ENCODE data around the gene SPATA6.
A peak's percentile ranks its signal among the peaks of the same experiment; 100 is the strongest.
"Not testable (repeated sequence)": the region's sequence is repeated elsewhere in the genome, so short reads cannot be mapped to it uniquely, and the experiment has no call there.

Gene SPATA6

GRCh38 chr1:48309564-48310082 is 162.4 kb downstream of the SPATA6 start:
- Histone ChIP-seq H3K4me2 (no peak overlapping the region), H3K36me3 (0 out of 2 replicates have a peak, but pooled peaks cover 7% of the 10 kb centered on the region), H3K4me3 (no peak overlapping the region), H3K9ac (no peak overlapping the region), H3K9me3 (peaks cover 16% of the 10 kb centered on the region), H3K4me1 (no peaks in the 10 kb centered on the region), H3K27ac (no peak overlapping the region), H4K20me1 (no peaks in the 10 kb centered on the region), H3K27me3 (no peaks in the 10 kb centered on the region)
- no peak for TF ChIP-seq Cebpa-rat (IDR thresholded peaks at IDR 0.05)

- H3K27ac ChIP-seq = no peak overlapping the region
- TF ChIP-seq Cebpa-rat (IDR thresholded peaks at IDR 0.05) = no peak
- H3K4me1 ChIP-seq = no peaks in the 10 kb centered on the region
- no peak overlapping the region for H3K4me3 ChIP-seq
- H4K20me1 ChIP-seq = no peaks in the 10 kb centered on the region
- no peaks in the 10 kb centered on the region for H3K36me3 ChIP-seq
- no peak overlapping the region for H3K4me2 ChIP-seq
- no peaks in the 10 kb centered on the region for H3K27me3 ChIP-seq
- H3K9ac ChIP-seq = no peak overlapping the region
- H3K9me3 ChIP-seq = no peaks in the 10 kb centered on the region
Observed at GRCh38 chr1:48302652-48303051, 169.4 kb downstream of the SPATA6 start.

- Histone ChIP-seq H3K9ac (no peak overlapping the region), H3K9me3 (no peaks in the 10 kb centered on the region)
- TF ChIP-seq Cebpa-rat (IDR thresholded peaks at IDR 0.05) = no peak
Observed at GRCh38 chr1:48294656-48295055, 177.3 kb downstream of the SPATA6 start.

GRCh38 chr1:48294094-48294493 is 177.9 kb downstream of the SPATA6 start:
- not testable (repeated sequence) for H3K9ac ChIP-seq, H3K4me1 ChIP-seq, H3K4me2 ChIP-seq, H3K9me3 ChIP-seq, H3K27ac ChIP-seq, H3K4me3 ChIP-seq, H3K36me3 ChIP-seq, H4K20me1 ChIP-seq, H3K27me3 ChIP-seq

More at GRCh38 chr1:48294656-48295055, 177.3 kb downstream of the SPATA6 start:
- H3K4me2 ChIP-seq = no peak overlapping the region
- H3K36me3 ChIP-seq = no peaks in the 10 kb centered on the region
- no peak overlapping the region for H3K27ac ChIP-seq
- peaks cover 8% of the 10 kb centered on the region for H3K4me1 ChIP-seq
- H3K4me3 ChIP-seq = no peak overlapping the region
- no peaks in the 10 kb centered on the region for H4K20me1 ChIP-seq
- no peaks in the 10 kb centered on the region for H3K27me3 ChIP-seq

- no peak overlapping the region for H3K9ac ChIP-seq
- no peaks in the 10 kb centered on the region for H4K20me1 ChIP-seq
- no peaks in the 10 kb centered on the region for H3K27me3 ChIP-seq
- no peak overlapping the region for H3K27ac ChIP-seq
- peaks cover 8% of the 10 kb centered on the region for H3K4me1 ChIP-seq
- TF ChIP-seq Cebpa-rat (IDR thresholded peaks at IDR 0.05) = no peak
- no peak overlapping the region for H3K4me2 ChIP-seq
- no peak overlapping the region for H3K4me3 ChIP-seq
- H3K36me3 ChIP-seq = no peaks in the 10 kb centered on the region
- peaks cover 7% of the 10 kb centered on the region; the same call in 1 of the 2 replicates for H3K9me3 ChIP-seq
Observed at GRCh38 chr1:48292706-48293105, 179.3 kb downstream of the SPATA6 start.

- Histone ChIP-seq H3K9ac (no peak overlapping the region), H3K9me3 (peaks cover 7% of the 10 kb centered on the region; the same call in 1 of the 2 replicates), H3K36me3 (no peaks in the 10 kb centered on the region), H3K27me3 (no peaks in the 10 kb centered on the region), H3K4me2 (peak overlapping the region; percentile 35), H3K4me3 (no peak overlapping the region), H4K20me1 (no peaks in the 10 kb centered on the region), H3K4me1 (peaks cover 8% of the 10 kb centered on the region), H3K27ac (no peak overlapping the region)
- no peak for TF ChIP-seq Cebpa-rat (IDR thresholded peaks at IDR 0.05)
Observed at GRCh38 chr1:48291421-48291820, 180.6 kb downstream of the SPATA6 start.

- H3K9ac ChIP-seq = no peak overlapping the region
- H3K4me3 ChIP-seq = no peak overlapping the region
- no peaks in the 10 kb centered on the region for H3K4me1 ChIP-seq
- peaks cover 7% of the 10 kb centered on the region; the same call in 1 of the 2 replicates for H3K9me3 ChIP-seq
- H3K27ac ChIP-seq = no peak overlapping the region
- H3K4me2 ChIP-seq = no peak overlapping the region
- no peak for TF ChIP-seq Cebpa-rat (IDR thresholded peaks at IDR 0.05)
- H3K36me3 ChIP-seq = no peaks in the 10 kb centered on the region
- H4K20me1 ChIP-seq = no peaks in the 10 kb centered on the region
- no peaks in the 10 kb centered on the region for H3K27me3 ChIP-seq
Observed at GRCh38 chr1:48285525-48285924, 186.5 kb downstream of the SPATA6 start.

- not testable (repeated sequence) for H4K20me1 ChIP-seq, H3K4me3 ChIP-seq, H3K36me3 ChIP-seq, H3K9me3 ChIP-seq, H3K4me1 ChIP-seq, H3K4me2 ChIP-seq, H3K9ac ChIP-seq, H3K27ac ChIP-seq, H3K27me3 ChIP-seq
Observed at GRCh38 chr1:48284696-48285420, 187.1 kb downstream of the SPATA6 start.

- H3K4me2 ChIP-seq, H3K9ac ChIP-seq, H3K4me3 ChIP-seq, H3K4me1 ChIP-seq, H3K27ac ChIP-seq, H3K36me3 ChIP-seq, H4K20me1 ChIP-seq, H3K27me3 ChIP-seq, H3K9me3 ChIP-seq: not testable (repeated sequence)
Observed at GRCh38 chr1:48282329-48282728, 189.7 kb downstream of the SPATA6 start.

GRCh38 chr1:48277437-48277836 is 194.6 kb downstream of the SPATA6 start:
- H3K9me3 ChIP-seq, H3K36me3 ChIP-seq, H3K27ac ChIP-seq: not testable (repeated sequence)

GRCh38 chr1:48266576-48266975 is 205.4 kb downstream of the SPATA6 start:
- no peak for TF ChIP-seq Cebpa-rat (IDR thresholded peaks at IDR 0.05)

More at GRCh38 chr1:48277437-48277836, 194.6 kb downstream of the SPATA6 start:
- not testable (repeated sequence) for H3K4me2 ChIP-seq, H4K20me1 ChIP-seq, H3K4me1 ChIP-seq, H3K9ac ChIP-seq, H3K4me3 ChIP-seq, H3K27me3 ChIP-seq

More at GRCh38 chr1:48266576-48266975, 205.4 kb downstream of the SPATA6 start:
- Histone ChIP-seq H3K9ac (no peak overlapping the region), H4K20me1 (no peaks in the 10 kb centered on the region), H3K4me2 (no peak overlapping the region), H3K9me3 (peaks cover 11% of the 10 kb centered on the region; the same call in 1 of the 2 replicates), H3K36me3 (no peaks in the 10 kb centered on the region), H3K4me3 (no peak overlapping the region), H3K27me3 (no peaks in the 10 kb centered on the region), H3K4me1 (no peaks in the 10 kb centered on the region), H3K27ac (no peak overlapping the region)

All from BLaER1 (cell line).